ENCODE data around the gene ATP9B.

DNA sequence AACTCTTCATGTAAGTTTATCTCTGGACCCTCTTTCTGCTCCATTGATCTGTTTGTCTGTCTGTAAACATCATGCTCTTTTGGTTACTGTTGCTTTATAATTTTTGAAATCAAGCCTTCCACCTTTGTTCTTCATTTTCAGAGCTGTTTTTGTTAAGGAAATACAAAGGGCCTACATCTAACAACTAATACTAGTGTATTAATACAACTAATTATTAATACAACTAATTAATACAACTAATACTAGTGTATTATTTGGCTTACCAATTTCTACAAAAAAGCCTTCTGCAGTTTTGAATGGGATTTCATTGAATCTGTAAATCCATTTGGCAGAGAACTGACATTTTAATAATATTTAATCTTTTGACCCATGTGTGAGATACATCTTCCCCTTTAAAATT lies 66.7 kb downstream of the ATP9B start:
- TF ChIP-seq CTCF (IDR thresholded peaks at IDR 0.05) (no peak), SIN3A (IDR thresholded peaks at IDR 0.05; ENCODE audit: borderline replicate concordance, low read depth, low read length) (no peak)
